Epithelial cell of esophagus (primary cell): Measurements from ENCODE around the gene ATG16L1.

Experiments used
- DNase-seq: peaks from one replicate; pipeline ENCODE4 v3.0.0; 2010; ENCODE audit warnings: low read depth
- H3K4me3 ChIP-seq: 2 replicates; pipeline ENCODE4 v1.5.1; 2011; ENCODE audit warnings: mild to moderate bottlenecking, low read length, control low read depth
- TF ChIP-seq, protein P1 (sequence below): IDR thresholded peaks from 2 replicates; pipeline ENCODE4 v1.5.1; 2011; ENCODE audit warnings: low read depth, mild to moderate bottlenecking, low read length, control low read depth, inconsistent platforms; ENCODE audit not compliant: insufficient read depth; ENCODE audit errors: missing control alignments

Gene ATG16L1

DNA sequence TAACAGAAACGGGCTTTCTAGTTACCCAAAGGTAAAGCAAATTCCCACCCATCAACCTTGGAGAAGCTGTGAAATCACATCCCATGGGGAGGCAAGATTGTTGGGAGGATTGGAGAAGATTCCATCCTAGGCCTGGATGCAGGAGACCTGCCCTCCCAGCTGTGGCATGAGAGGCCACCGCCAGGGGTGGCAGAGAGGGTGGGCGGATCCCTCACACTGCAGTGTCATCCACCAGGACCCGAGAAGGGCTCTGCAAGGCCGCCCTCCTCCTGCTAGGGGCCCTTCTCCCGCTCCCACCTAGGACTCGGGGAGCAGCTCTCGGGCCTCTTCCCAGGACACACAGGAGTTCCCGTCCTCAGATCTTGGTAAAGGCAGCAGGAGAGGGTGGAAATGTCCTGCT lies 15.5 kb upstream of the ATG16L1 start:
- DNase-seq: no peak
- TF ChIP-seq, protein P1, sequence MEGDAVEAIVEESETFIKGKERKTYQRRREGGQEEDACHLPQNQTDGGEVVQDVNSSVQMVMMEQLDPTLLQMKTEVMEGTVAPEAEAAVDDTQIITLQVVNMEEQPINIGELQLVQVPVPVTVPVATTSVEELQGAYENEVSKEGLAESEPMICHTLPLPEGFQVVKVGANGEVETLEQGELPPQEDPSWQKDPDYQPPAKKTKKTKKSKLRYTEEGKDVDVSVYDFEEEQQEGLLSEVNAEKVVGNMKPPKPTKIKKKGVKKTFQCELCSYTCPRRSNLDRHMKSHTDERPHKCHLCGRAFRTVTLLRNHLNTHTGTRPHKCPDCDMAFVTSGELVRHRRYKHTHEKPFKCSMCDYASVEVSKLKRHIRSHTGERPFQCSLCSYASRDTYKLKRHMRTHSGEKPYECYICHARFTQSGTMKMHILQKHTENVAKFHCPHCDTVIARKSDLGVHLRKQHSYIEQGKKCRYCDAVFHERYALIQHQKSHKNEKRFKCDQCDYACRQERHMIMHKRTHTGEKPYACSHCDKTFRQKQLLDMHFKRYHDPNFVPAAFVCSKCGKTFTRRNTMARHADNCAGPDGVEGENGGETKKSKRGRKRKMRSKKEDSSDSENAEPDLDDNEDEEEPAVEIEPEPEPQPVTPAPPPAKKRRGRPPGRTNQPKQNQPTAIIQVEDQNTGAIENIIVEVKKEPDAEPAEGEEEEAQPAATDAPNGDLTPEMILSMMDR: no peak
- H3K4me3 ChIP-seq: no peak overlapping the region

DNA sequence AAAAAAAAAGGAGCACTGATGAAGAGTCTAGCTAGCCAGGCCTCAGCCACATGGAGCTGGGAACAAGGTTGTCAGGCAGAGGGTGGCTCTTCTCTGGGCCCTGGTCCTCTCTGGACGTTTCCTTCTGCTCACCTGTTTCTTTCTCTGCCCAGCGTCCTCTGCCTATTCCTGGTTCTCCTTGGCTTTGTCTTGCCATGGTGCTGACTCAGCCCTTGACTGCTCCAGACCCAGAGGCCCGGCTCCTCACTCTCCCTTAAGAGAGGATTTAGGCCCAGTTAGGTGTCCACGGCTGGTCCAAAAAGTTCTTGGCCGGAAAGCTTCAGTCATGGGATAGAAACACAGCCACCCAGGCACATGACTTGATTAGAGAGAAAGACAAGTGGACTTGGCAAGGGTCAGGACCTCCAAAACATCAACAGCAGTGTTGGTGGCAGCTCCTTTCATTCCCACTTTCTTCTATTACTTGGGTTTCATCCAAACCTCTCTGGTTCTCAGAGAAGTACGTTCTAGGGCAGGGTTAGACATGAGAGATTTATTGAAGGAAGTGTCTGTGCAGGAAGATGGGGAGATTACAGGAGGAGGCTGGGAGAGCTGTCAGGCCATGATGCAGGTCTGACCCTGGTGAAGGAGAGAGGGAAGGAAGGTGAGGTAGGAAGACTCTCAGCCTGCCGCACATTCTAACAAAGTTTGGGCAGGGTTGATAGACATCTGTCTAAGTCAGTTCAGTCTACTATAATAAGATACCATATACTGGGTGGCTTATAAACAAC lies 14.5 kb upstream of the ATG16L1 start:
- DNase-seq: no peak
- TF ChIP-seq, protein P1: no peak
- H3K4me3 ChIP-seq: no peak overlapping the region

DNA sequence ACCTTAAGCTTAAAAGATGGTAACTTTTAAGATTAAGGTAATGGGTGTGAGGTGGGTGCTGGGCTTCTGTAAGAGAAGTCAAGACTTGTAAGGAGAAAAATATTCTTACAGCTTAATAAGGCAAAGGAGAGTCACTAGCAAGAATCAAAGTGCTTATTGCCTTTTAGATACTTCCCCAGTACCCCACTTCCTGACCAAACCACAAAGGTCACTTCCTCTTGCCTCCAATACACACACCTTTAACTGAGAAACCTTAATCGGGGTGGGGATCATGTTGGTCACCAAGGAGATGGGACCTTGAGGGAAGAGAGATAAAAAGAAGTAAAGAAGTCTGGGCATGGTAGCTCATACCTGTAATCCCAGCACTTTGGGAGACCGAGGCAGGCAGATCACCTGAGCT lies 10.6 kb upstream of the ATG16L1 start:
- H3K4me3 ChIP-seq: no peak overlapping the region
- TF ChIP-seq, protein P1: no peak
- no peak for DNase-seq

DNA sequence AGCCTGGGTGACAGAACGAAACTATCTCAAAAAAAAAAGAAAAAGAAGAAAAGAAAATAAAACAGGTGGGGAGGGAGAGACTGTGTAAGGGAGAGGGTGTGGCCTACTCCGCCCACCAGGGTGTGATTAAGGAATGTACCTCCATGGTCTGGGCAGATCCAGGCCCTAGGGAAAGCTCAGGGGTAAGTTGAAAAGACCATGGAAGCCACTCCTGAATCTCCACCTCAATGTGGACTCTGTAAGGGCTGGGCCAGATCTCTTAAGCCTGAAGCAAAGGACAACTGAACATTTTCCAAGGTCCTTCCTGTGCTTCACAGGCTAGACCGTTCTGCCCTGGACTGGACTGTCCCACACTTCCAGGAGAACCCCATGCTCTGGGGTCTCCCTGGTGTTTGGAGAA lies 9.7 kb upstream of the ATG16L1 start:
- TF ChIP-seq, protein P1: no peak
- H3K4me3 ChIP-seq: no peak overlapping the region
- peak; percentile 35 for DNase-seq

DNA sequence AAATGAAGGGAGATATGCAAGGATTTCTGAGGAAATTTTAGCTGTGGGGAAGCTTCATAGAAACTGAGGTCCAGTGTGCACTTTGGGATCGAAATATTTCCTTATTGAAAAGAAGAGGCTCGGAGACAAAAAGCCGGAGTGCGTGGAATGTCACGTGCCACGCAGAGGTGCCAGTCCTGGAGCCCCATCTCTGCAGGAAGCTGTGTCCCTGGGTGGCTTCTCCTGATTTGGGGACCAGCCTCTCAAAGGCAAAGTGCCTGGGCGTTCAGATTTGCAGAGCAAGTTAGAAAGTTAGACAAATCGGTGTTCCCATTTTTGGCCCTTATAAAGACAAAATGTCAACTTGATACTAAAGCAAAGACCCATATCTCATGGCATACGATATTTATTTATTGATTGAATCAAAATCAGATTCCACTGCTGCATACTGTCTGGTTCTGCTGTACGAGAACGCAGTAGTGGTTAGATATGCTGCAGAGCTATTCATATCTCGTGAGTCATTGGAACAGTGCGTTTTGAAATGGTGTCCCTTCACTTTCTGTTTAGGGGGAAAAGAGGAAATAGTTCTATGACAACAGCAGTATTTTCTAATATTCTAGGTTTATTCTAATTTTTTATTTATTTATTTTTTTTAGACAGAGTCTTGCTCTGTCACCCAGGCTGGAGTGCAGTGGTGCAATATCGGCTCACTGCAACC lies 9.1 kb upstream of the ATG16L1 start:
- TF ChIP-seq, protein P1: no peak
- no peak for DNase-seq
- no peak overlapping the region for H3K4me3 ChIP-seq

DNA sequence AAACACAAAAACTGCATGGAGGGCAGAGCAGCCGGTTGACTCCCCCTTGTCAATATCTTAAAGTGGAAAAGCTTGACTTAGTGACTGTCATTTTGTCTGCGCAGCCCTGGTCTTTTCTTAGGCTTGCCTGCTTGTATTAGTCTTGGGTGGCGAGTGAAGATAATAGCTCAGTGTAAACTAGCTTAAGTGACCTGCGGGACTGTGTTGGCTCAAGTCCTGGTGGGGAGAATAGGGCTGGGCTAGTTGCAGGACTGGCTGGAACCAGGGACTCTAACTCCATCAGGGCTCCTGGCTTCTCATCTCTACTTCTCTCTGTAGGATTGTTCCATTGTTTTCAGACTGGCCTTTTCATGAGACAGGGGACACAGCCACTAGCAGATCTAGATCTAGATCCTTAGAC lies 8.1 kb upstream of the ATG16L1 start:
- TF ChIP-seq, protein P1: no peak
- no peak overlapping the region for H3K4me3 ChIP-seq

DNA sequence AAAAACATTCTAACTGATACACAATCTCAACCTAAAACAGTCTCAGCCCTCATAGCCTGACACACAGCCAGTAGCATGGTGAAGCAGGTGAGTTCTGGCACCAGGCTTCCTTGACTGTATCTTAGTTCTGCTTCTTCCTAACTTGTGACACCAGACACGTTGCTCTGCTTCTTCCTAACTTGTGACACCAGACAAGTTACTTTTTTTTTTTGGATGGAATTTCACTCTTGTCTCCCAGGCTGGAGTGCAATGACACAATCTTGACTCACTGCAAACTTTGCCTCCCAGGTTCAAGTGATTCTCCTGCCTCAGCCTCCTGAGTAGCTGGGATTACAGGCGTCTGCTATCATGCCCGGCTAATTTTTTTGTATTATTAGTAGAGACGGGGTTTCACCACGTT lies 6.7 kb upstream of the ATG16L1 start:
- TF ChIP-seq, protein P1: no peak
- DNase-seq: peak; percentile 77
- no peak overlapping the region for H3K4me3 ChIP-seq

More for the DNA sequence above, 8.1 kb upstream of the ATG16L1 start:
- DNase-seq: no peak
